ENCODE measurements around the gene ANAPC7.
A peak's percentile ranks its signal among the peaks of the same experiment; 100 is the strongest.
"Not testable (repeated sequence)": the region's sequence is repeated elsewhere in the genome, so short reads cannot be mapped to it uniquely, and the experiment has no call there.

The ANAPC7 gene

DNA sequence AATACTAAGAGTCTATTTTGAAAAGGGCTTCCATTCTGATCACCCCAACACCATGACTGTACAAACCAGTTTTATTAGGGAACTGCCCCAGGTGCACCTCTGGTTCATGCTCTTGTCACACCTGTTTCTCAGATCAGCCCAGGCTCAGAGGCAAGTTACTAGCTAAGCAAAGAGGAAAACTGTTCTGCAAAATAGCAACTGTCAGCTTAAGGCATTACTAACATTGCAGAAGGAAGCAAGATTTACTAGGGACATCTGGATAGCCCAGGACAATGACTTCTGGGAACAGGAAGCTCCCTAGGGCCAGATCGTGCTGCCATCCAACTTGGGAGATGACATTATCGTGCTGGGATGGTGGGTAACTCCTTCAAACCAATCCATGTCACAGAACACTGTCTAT is 30.1 kb downstream of the ANAPC7 start:
- DNase-seq, result no peak

GRCh38 chr12:110373025-110373424 is 30.5 kb downstream of the ANAPC7 start:
- DNase-seq, result no peak

- DNase-seq, result no peak
Measured at GRCh38 chr12:110372056-110372425, 31.5 kb downstream of the ANAPC7 start.

- no peak for DNase-seq
Measured at GRCh38 chr12:110371408-110372055, 32.0 kb downstream of the ANAPC7 start.

DNA sequence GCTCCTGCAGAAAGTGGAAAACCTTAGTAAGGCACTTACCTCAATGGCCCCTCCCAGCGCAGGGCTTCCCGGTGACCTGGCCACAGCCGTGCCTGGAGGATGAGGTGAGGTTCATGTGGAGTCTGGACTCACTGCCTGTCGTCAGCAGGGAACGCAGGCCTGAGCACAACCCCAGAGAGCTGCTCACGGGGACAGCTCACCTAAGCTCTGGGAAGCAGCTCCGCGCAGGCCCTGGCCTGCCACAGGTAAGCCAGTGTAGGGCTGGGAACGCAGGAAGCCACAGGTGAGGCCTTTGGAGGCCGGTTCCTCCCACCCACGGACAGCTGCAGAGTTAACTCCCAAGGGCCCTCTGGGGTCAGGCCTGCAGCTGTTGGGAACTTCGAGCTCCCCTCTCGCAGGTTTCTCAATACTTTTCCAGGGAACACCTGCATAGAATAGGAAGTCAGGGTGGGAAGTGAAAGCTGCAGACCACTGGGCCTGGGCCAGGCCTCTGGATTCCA is 32.7 kb downstream of the ANAPC7 start:
- no peak for DNase-seq

DNA sequence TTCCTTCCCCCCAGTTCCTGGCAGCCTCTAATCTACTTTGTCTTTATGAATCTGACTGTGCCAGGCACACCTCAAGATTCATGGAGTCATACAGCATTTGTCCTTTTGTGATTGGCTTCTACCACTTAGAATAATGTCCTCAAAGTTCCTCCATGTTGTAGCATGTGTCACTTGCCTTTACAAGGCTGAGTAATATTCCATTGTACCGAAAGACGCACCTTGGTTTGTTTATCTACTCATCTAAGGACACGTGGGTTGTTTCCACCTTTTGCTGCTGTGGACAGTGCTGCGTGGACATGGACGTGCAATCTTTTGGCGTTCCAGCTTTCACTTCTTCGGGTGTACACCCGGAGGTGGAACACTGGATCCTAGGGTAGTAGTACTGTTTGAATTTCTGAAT is 33.5 kb downstream of the ANAPC7 start:
- no peak for DNase-seq

DNA sequence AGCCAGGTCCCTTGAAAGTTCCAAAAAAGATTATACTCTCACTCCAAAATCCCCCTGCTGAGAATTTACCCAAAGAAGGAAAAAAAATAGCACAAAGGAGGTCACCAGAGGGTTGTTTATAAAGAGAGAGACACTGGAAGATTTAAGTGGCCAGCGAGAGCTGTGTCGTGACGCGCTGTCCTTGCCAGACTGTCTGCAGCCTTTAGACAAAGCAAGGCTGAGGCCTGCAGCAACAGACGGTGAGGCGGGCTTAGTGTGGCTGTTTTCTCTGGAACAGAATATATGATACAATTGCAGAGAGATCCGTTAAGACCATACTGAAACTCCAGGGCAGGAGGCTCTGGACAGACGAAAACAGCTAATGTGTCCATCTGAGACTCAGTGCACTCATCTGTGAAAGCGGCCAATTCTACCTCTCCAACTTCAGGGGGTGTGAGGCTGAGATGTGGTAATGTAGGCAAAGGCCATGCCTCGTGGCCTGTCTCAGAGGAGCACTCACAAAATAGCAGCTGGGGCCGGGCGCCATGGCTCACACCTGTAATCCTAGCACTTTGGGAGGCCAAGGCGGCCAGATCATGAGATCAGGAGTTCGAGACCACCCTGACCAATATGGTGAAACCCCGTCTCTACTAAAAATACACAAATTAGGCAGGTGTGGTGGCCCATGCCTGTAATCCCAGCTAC is 36.2 kb downstream of the ANAPC7 start:
- DNase-seq, result no peak

DNA sequence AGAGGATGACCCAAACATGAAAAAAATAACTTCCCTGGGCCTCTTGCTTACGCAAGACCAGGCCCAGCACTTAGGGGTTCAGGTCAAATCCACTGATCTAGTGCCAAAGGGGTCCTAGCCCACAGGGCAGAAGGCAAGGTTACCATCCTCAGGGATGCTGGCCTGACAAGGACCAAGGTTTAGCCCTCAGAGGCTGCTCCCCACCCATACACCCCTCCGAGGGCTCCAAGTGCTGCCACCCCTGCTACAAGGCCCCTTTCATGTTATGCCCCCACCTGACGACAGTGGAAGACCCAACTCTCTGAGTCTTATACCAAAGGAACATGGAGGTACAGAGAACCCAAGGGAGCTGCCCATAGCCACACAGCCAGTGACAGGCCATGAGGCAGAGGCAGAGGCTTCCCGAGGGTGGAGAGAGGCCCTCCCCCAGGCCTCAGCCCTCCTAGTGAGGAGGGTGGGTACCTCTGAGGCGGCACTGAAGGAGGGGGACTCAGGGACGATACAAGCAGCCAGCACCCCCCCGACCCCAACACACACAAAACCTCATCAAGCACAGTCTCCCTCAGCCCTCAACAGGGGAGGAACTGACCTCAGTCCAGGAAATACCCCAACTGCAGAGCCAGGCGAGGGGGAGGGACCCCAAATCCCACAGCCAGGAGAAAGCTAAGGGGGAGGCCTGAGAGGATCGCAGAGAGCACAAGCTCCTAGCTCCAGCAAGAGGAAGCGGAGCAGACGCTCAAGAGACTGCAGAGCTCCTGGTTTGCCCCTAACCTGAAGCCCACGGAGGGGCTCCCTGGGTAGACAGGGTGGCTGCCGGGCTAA is 37.0 kb downstream of the ANAPC7 start:
- no peak for DNase-seq

- no peak for DNase-seq
Measured at GRCh38 chr12:110365489-110366320, 37.8 kb downstream of the ANAPC7 start.

- DNase-seq, result no peak
Measured at GRCh38 chr12:110361216-110361615, 42.3 kb downstream of the ANAPC7 start.

DNA sequence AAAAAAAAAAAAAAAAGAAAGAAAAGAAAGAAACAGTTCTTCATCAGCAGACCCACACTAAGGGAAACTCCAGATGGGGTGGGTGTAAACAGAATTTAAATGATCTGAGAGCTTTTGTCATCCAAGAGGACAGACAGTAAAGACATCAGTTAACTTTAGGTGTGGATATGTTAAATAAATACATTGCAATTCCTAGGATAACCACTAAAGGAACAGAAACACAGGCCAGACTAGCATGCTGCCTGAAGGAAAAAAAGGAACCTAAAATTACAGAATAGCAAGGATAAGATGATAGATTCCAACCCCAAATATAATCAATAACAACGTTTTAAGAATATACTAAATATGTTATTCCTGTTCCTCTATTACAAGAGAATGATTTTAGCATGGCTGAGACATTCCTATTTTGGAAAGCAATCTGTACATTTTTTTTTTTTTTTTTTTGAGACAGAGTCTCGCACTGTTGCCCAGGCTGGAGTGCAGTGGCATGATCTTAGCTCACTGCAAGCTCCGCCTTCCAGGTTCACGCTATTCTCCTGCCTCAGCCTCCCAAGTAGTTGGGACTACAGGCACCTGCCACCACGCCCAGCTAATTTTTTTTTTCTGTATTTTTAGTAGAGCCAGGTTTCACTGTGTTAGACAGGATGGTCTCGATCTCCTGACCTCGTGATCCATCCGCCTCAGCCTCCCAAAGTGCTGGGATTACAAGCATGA is 45.0 kb downstream of the ANAPC7 start:
- DNase-seq, result not testable (repeated sequence)

DNA sequence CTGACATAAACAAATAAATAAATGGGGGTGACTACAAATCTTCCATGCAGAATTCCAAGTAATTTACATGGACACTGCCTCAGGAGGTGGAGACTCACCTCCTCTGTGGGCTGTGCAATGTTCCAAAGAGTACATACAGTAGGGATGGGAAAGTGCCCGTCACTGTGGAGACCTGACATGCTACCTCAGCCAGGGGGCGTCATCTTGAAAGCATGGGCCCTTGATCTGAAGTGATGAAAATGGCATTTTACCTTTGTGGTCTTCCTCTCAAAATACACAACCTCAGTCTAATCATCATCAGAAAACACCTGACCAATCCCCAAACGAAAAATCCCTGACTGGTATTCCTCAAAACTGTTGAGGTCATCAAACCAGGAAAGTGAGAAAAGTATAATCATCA is 48.4 kb downstream of the ANAPC7 start:
- peak; percentile 31 for DNase-seq

DNA sequence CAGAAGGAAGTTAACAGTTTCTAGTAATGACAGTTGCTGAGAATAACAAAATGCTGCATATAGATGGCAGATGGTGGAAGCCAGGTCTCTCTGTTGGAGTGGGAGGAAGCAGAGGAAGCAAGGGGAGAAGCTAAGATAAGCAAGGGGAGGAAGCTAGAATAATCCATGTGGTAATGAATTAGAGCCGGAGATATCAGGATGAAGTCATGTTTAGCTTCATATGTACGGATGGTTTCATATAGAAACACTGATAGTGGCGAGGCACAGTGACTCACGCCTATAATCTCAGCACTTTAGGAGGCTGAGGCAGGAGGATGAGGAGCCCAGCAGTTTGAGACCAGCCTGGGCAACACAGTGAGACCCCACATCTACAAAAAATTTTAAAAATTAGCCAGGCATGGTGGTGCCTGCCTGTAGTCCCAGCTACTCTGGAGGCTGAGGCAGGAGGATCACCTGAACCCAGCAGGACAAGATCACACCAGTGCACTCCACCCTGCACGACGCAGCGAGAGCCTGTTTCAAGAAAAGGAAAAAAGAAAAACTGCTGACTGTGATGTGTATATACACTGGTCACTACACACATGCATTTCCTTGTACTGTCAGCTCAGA is 49.2 kb downstream of the ANAPC7 start:
- no peak for DNase-seq

DNA sequence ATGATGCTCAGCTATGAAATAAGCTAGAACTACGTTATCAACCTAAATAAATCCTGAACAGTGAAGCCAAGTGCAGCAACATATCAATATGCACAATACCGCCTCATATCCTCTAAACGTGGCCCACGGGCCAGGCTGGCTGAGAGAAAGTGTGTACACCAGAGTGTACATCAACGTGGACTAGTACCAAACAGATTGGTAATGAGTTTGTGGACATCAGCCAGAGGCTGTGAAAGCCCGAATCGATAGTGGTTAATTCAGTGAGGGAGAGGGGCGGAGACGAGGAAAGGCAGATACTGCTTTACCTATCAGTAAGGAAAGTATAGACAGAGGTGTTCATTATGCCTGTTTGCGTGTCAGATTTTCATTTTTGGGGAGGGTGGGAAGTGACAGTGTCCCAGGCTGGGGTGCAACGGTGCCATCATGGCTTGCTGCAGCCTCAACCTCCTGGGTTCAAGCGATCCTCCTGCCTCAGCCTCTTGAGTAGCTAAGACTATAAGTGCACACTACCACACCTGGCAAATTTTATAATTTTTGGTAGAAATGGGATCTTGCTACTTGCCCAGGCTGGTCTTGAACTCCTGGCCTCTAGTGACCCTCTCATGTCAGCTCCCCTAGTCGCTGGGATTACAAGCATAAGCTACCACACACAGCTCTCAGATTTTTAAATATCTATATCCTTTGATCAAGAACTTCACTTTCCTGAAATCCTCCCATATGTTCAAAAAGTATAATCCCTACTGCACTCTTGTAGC is 50.1 kb downstream of the ANAPC7 start:
- no peak for DNase-seq

DNA sequence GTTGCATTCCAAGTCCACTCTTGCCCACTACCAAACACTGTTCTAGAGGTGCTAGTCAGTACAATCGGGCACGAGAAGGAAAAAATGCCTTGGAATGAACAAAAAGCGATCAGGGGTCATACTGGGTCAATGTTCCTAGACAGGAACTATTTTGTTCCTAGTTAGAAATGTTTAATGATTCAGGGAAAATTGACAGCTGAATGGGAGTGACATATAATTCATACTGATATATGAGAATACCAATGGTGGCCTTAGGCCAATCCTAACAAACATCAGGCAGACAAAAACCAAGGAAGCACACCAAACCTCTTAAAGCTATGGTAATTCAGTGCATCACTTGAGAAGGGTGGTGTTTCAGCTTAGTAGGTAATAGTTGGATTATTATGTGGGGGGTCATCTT is 51.1 kb downstream of the ANAPC7 start:
- no peak for DNase-seq

DNA sequence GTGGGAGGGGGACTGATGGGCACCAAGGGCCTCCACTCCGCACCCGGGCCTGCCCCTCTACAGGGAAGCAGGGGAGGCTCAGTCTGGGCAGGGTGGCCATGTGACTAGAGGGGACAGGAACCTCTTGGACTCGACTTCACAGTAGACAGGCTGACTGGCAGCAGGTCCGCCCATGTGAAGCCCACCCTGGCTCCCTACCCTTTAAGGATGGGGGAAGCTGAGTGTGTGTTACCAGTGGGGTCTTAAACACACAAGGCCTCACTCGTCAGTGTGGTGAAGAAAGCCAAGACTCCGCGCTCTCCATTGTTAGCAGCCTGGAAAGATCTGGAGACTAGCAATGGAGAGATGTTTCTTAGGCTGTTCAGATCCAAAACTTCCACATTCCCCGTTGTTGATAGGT is 52.4 kb downstream of the ANAPC7 start:
- DNase-seq, result no peak

GRCh38 chr12:110349514-110350151 is 53.9 kb downstream of the ANAPC7 start:
- DNase-seq, result peak; percentile 40

DNA sequence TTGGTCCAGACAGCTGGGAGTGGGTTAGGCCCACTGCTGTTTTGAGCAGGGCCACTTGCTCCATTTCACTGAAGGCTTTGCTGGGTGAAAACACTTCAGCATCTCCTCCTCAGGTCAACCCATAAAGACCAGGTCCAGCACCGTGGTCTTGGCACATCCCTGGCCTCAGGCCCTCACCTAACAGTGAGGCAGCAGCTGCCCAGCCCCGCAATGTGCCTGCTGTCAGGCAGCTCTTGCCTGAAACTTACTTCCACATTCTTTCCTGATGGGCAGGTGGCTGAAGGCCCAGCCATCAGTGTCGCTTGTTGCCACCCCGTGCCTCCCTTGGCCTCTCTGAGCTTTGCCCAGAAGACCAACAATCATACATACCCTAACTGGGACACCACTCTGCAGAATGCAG is 54.4 kb downstream of the ANAPC7 start:
- no peak for DNase-seq

GRCh38 chr12:110348431-110349059 is 55.0 kb downstream of the ANAPC7 start:
- DNase-seq, result no peak

DNA sequence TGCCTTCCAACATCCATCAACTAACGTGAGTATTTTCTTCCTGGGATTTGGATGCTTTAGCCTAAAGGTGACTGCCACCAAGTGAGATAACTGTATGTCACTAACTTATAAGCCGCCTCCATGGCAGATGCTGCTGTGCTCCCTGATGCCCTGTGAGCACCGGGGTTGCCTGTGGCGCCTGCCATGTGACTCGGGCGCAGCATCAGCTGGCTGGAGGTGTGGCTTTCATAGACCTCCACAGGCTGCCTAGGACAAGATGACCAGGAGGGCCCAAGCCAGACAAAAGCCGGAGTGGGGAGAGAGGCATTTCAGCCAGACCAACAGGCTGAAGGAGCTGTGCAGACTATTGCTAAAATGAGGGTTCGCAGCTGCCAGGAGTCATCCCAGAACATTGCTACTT is 55.7 kb downstream of the ANAPC7 start:
- no peak for DNase-seq

Data from CD4-positive, alpha-beta T cell treated with Interleukin-4 for 4 hours (primary cell).